Adrenal gland (tissue), 12 donors: ENCODE measurements around the gene DMXL1. TPM values are rescaled to one million over a fixed set of nuclear protein-coding genes. Genes with fewer than 3 reads are reported as not detected.

Source experiments
- DNase-seq, 7 donors: peaks; one replicate each; pipeline ENCODE4 v3.0.0-alpha.2; 2019 to 2020
- H3K27ac ChIP-seq, 5 donors: fragments of 200-600 bp; sonication (generic) in 4 of 5; 1 replicate in 3 of 5; 2 replicates in 2 of 5; pipeline versions ENCODE4 v1.5.1 to v1.8.0; 2016 to 2020; ENCODE audit warnings: mild to moderate bottlenecking in 1 of 5
- H3K27me3 ChIP-seq: fragments of 200-600 bp; 2 replicates; pipeline ENCODE4 v1.8.0; 2021
- H3K36me3 ChIP-seq, 2 donors: fragments of 200-600 bp; replicated peaks in 1 of 2; 1 replicate in 1 of 2; 2 replicates in 1 of 2; pipeline versions ENCODE4 v1.5.1 to v1.8.0; 2018 to 2022
- H3K4me1 ChIP-seq, 2 donors: fragments of 200-600 bp; replicated peaks in 1 of 2; 1 replicate in 1 of 2; 2 replicates in 1 of 2; pipeline versions ENCODE4 v1.5.1 to v1.8.0; 2018 to 2021
- H3K4me3 ChIP-seq, 4 donors: fragments of 200-600 bp; sonication (generic) in 3 of 4; one replicate each; pipeline ENCODE4 v1.5.1; 2016 to 2018
- H3K9me3 ChIP-seq, 3 donors: fragments of 200-600 bp; sonication (generic) in 1 of 3; replicated peaks in 1 of 3; 1 replicate in 2 of 3; 2 replicates in 1 of 3; pipeline versions ENCODE4 v1.5.1 to v1.8.0; 2016 to 2021
- CTCF ChIP-seq, 6 experiments: fragments of 450-650 bp in 4 of 6; fragments of 200-600 bp in 2 of 6; sonication (generic) in 1 of 6; IDR thresholded peaks; 1 replicate in 5 of 6; 2 replicates in 1 of 6; pipeline versions ENCODE4 v1.5.1 to v1.8.0; 2016 to 2021; ENCODE audit warnings: antibody characterized with exemption in 6 of 6, mild to moderate bottlenecking in 2 of 6, moderate library complexity in 1 of 6
- POLR2A ChIP-seq, 2 donors: fragments of 450-650 bp; IDR thresholded peaks; one replicate each; pipeline ENCODE4 v1.6.1; 2017; ENCODE audit warnings: antibody characterized with exemption in 2 of 2, mild to moderate bottlenecking in 2 of 2, moderate library complexity in 1 of 2
- WGBS, 4 donors: extraction: QIAGEN DNeasy Blood & Tissue Kit in 2 of 4; methylation state at CpG; one replicate each; pipeline versions ENCODE4 v1.1.5 to v1.1.7; 2013 to 2017; 5-methylcytosine and 5-hydroxymethylcytosine counted together
- intact Hi-C, 2 donors: fragments of 100-400 bp; cut with DNase I; formaldehyde crosslinking; loops; one replicate each; pipeline versions ENCODE4 v1.14.1 to v1.15.0; 2022 to 2023
- polyA plus RNA-seq, 3 donors: library from polyadenylated mRNA; stranded (reverse); fragments of 200-250 nt in 2 of 3; fragments of 350-450 nt in 1 of 3; fragmentation: Illumina TruSeq in 1 of 3; extraction: RNeasy Lipid Tissue Mini Kit (QIAGEN cat#74804) in 1 of 3; gene quantifications; one replicate each; pipeline ENCODE4 v1.2.3, GENCODE V29; 2013 to 2014
- total RNA-seq, 9 donors: library from RNA; depleted of rRNA in 4 of 9; stranded (reverse); fragments of >200 nt in 4 of 9; fragments of 120-200 nt in 1 of 9; fragmentation: NEBNext Ultra II Directional in 1 of 9; extraction: Animal tissue kit (Norgen Biotek cat#: 25700) in 1 of 9; gene quantifications; one replicate each; pipeline versions ENCODE4 v1.1.0 to v1.2.4, GENCODE V29; 2013 to 2023
- donor health status: healthy with polysubstance abuse.
- donor health status: Bipolar disorder and iron deficiency.
- donor health status: DM: yes; HTN: yes; CAD: no.
- donor health status: DM: no; HTN: no; CAD: no.
- donor health status: DM: no; HTN: no; CAD: no.
- donor health status: DM: yes; HTN: yes; CAD: no.

Gene DMXL1
- total and polyA plus RNA-seq, 12 donors = 15.1 to 91.1 (median 41.2) TPM

- Histone ChIP-seq H3K36me3 (no peaks in the 10 kb centered on the region), H3K4me3 (no peak overlapping the region), H3K4me1 (peaks cover 0 to 3% of the 10 kb centered on the region in 2 donors), H3K9me3 (no peaks in the 10 kb centered on the region), H3K27me3 (no peaks in the 10 kb centered on the region), H3K27ac (no peak overlapping the region)
- no peak for TF ChIP-seq POLR2A (IDR thresholded peaks at IDR 0.05)
- no peak for TF ChIP-seq CTCF (IDR thresholded peaks at IDR 0.05)
- WGBS, 4 donors = 75 to 87% (median 80%) methylated on average over 5 of the region's 5 CpGs
- intact Hi-C loops = no loop called here
- no peak for DNase-seq
Measured at GRCh38 chr5:119274030-119274766, 203.3 kb downstream of the DMXL1 start.

- Histone ChIP-seq H3K27me3 (no peaks in the 10 kb centered on the region), H3K36me3 (no peaks in the 10 kb centered on the region), H3K9me3 (no peaks in the 10 kb centered on the region), H3K4me1 (no peaks in the 10 kb centered on the region), H3K4me3 (no peak overlapping the region), H3K27ac (no peak overlapping the region)
- TF ChIP-seq CTCF (IDR thresholded peaks at IDR 0.05) = no peak
- no peak for TF ChIP-seq POLR2A (IDR thresholded peaks at IDR 0.05)
- DNase-seq = no peak
- intact Hi-C loops = no loop called here
Measured at GRCh38 chr5:119274767-119275130, 203.9 kb downstream of the DMXL1 start.

GRCh38 chr5:119275146-119275545, 204.3 kb downstream of the DMXL1 start:
- Histone ChIP-seq H3K4me3 (no peak overlapping the region), H3K36me3 (no peaks in the 10 kb centered on the region), H3K4me1 (no peaks in the 10 kb centered on the region), H3K9me3 (no peaks in the 10 kb centered on the region), H3K27ac (peak overlapping the region in 1 of 5 donors; percentile 37), H3K27me3 (no peaks in the 10 kb centered on the region)
- TF ChIP-seq CTCF (IDR thresholded peaks at IDR 0.05) (no peak), POLR2A (IDR thresholded peaks at IDR 0.05) (no peak)
- intact Hi-C loops = no loop called here
- 85 to 95% (median 90%) methylated on average over 6 of the region's 6 CpGs for WGBS, 4 donors
- DNase-seq = no peak

GRCh38 chr5:119275601-119276173, 204.8 kb downstream of the DMXL1 start:
- H3K4me3 ChIP-seq = no peak overlapping the region
- WGBS, 4 donors = 80 to 93% (median 85%) methylated on average over 3 of the region's 3 CpGs
- H3K4me1 ChIP-seq = no peaks in the 10 kb centered on the region
- peak overlapping the region in 1 of 5 donors; percentile 37 for H3K27ac ChIP-seq
- TF ChIP-seq CTCF (IDR thresholded peaks at IDR 0.05) (no peak), POLR2A (IDR thresholded peaks at IDR 0.05) (no peak)
- H3K27me3 ChIP-seq = no peaks in the 10 kb centered on the region
- H3K9me3 ChIP-seq = no peaks in the 10 kb centered on the region
- DNase-seq = no peak
- intact Hi-C loops = no loop called here
- no peaks in the 10 kb centered on the region for H3K36me3 ChIP-seq
